GM21526 (cell line): ENCODE measurements around the gene RNF26.

Experiments
- ATAC-seq: cut with Tn5 transposase; IDR thresholded peaks from one replicate; pipeline ENCODE4 v1.9.1; 2021; ENCODE audit warnings: moderate library complexity; ENCODE audit not compliant: unreplicated experiment, low FRiP score

The RNF26 gene

GRCh38 chr11:119368121-119369034 is 34.1 kb downstream of the RNF26 start:
- no peak for ATAC-seq

GRCh38 chr11:119369132-119369925 is 35.0 kb downstream of the RNF26 start:
- ATAC-seq = no peak

- ATAC-seq = no peak
Observed at GRCh38 chr11:119370486-119371046, 36.2 kb downstream of the RNF26 start.

GRCh38 chr11:119371067-119371601 is 36.8 kb downstream of the RNF26 start:
- no peak for ATAC-seq

- no peak for ATAC-seq
Observed at GRCh38 chr11:119371778-119372182, 37.5 kb downstream of the RNF26 start.

GRCh38 chr11:119372260-119373058 is 38.1 kb downstream of the RNF26 start:
- ATAC-seq = no peak

GRCh38 chr11:119373059-119373920 is 39.0 kb downstream of the RNF26 start:
- ATAC-seq = no peak

GRCh38 chr11:119373921-119374631 is 39.7 kb downstream of the RNF26 start:
- no peak for ATAC-seq

- ATAC-seq = no peak
Observed at GRCh38 chr11:119374632-119375336, 40.5 kb downstream of the RNF26 start.

GRCh38 chr11:119375337-119376196 is 41.2 kb downstream of the RNF26 start:
- no peak for ATAC-seq

GRCh38 chr11:119376197-119376847 is 42.0 kb downstream of the RNF26 start:
- ATAC-seq = no peak

- ATAC-seq = no peak
Observed at GRCh38 chr11:119377112-119377901, 43.0 kb downstream of the RNF26 start.

- ATAC-seq = no peak
Observed at GRCh38 chr11:119377961-119378667, 43.8 kb downstream of the RNF26 start.

- no peak for ATAC-seq
Observed at GRCh38 chr11:119378851-119379465, 44.6 kb downstream of the RNF26 start.
